K562 (cell line): ENCODE measurements around the gene SPHK2. TPM values are rescaled to one million over a fixed set of nuclear protein-coding genes. Genes with fewer than 3 reads are reported as not detected.

Experiments
- ATF1 ChIP-seq, 2 experiments: fragments of 450-650 bp in 1 of 2; IDR thresholded peaks; 2 replicates each; pipeline ENCODE4 v1.6.1; 2016; ENCODE audit warnings: missing compliant biosample characterization in 1 of 2, missing genetic modification characterization in 1 of 2
- FUS ChIP-seq: fragments of 200-400 bp; formaldehyde crosslinking; optimal IDR thresholded peaks from 2 replicates; pipeline ENCODE3; 2017; ENCODE audit warnings: low read depth, low read length
- MTA2 ChIP-seq: fragments of 450-650 bp; IDR thresholded peaks from 2 replicates; pipeline ENCODE4 v1.6.1; 2016; ENCODE audit warnings: low read depth
- PYGO2 ChIP-seq: fragments of 450-650 bp; IDR thresholded peaks from 2 replicates; pipeline ENCODE4 v1.6.1; 2016; ENCODE audit warnings: mild to moderate bottlenecking, missing genetic modification characterization, moderate library complexity, missing compliant biosample characterization
- U2AF2 ChIP-seq: fragments of 200-400 bp; formaldehyde crosslinking; optimal IDR thresholded peaks from 2 replicates; pipeline ENCODE3; 2017; ENCODE audit warnings: low read depth, mild to moderate bottlenecking, low read length
- ZNF24 ChIP-seq: fragments of 450-650 bp; IDR thresholded peaks from 2 replicates; pipeline ENCODE4 v1.6.1; 2016
- ZNF785 ChIP-seq: fragments of 250-450 bp; sonication (Bioruptor Pico); IDR thresholded peaks from 2 replicates; pipeline ENCODE4 v1.4.0; 2020; ENCODE audit warnings: mild to moderate bottlenecking
- polyA plus RNA-seq, 8 experiments: library from polyadenylated mRNA; depleted of rRNA in 4 of 8; stranded (reverse) in 5 of 8; unstranded in 3 of 8; fragments of >200 nt; fragmentation: Nextera tagmentation in 2 of 8; fragmentation: Illumina TruSeq in 1 of 8; extraction: Ambion mirVana in 2 of 8; extraction: Trizol in 1 of 8; gene quantifications; 2 replicates each; pipeline versions ENCODE4 v1.2.1 to v1.2.3, GENCODE V29; 2011 to 2014; ENCODE audit warnings: inconsistent platforms in 1 of 8, missing spikeins in 1 of 8
- total RNA-seq, 7 experiments: library from RNA; depleted of rRNA in 6 of 7; stranded (reverse); fragments of >200 nt in 6 of 7; fragmentation: Illumina TruSeq in 2 of 7; extraction: Trizol in 2 of 7; gene quantifications; 2 replicates each; pipeline versions ENCODE4 v1.2.1 to v1.2.3, GENCODE V29; 2011 to 2021; ENCODE audit warnings: low replicate concordance in 1 of 7
- TF ChIP-seq, protein P1 (sequence below): IDR thresholded peaks from 2 replicates; pipeline ENCODE4 v1.6.1; 2012; ENCODE audit warnings: low read depth, low read length, improper control_type of control experiment, borderline replicate concordance
- TF ChIP-seq, protein P2 (sequence below): sonication (generic); formaldehyde crosslinking; IDR thresholded peaks from 2 replicates; pipeline ENCODE4 v1.8.0; 2022; ENCODE audit warnings: mild to moderate bottlenecking, missing genetic modification reagents

Gene SPHK2
- total and polyA plus RNA-seq, 9 of the 15 experiments (the other 6 are each of a cell fraction or from before 2014, with no cell fraction given) = 0.10 to 15.2 (median 2.9) TPM

- TF ChIP-seq ATF1 (CRISPR knock-in tag; IDR thresholded peaks at IDR 0.05) (no peak), ATF1 (tag; IDR thresholded peaks at IDR 0.05) (no peak), U2AF2 (no peak), PYGO2 (tag) (no peak), FUS (no peak), MTA2 (no peak), ZNF785 (CRISPR knock-in tag) (no peak), ZNF24 (no peak)
- TF ChIP-seq, protein P1, sequence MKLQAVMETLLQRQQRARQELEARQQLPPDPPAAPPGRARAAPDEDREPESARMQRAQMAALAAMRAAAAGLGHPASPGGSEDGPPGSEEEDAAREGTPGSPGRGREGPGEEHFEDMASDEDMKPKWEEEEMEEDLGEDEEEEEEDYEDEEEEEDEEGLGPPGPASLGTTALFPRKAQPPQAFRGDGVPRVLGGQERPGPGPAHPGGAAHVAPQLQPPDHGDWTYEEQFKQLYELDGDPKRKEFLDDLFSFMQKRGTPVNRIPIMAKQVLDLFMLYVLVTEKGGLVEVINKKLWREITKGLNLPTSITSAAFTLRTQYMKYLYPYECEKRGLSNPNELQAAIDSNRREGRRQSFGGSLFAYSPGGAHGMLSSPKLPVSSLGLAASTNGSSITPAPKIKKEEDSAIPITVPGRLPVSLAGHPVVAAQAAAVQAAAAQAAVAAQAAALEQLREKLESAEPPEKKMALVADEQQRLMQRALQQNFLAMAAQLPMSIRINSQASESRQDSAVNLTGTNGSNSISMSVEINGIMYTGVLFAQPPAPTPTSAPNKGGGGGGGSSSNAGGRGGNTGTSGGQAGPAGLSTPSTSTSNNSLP = peak; percentile 66; the same call in 1 of the 2 replicates
- TF ChIP-seq, protein P2, sequence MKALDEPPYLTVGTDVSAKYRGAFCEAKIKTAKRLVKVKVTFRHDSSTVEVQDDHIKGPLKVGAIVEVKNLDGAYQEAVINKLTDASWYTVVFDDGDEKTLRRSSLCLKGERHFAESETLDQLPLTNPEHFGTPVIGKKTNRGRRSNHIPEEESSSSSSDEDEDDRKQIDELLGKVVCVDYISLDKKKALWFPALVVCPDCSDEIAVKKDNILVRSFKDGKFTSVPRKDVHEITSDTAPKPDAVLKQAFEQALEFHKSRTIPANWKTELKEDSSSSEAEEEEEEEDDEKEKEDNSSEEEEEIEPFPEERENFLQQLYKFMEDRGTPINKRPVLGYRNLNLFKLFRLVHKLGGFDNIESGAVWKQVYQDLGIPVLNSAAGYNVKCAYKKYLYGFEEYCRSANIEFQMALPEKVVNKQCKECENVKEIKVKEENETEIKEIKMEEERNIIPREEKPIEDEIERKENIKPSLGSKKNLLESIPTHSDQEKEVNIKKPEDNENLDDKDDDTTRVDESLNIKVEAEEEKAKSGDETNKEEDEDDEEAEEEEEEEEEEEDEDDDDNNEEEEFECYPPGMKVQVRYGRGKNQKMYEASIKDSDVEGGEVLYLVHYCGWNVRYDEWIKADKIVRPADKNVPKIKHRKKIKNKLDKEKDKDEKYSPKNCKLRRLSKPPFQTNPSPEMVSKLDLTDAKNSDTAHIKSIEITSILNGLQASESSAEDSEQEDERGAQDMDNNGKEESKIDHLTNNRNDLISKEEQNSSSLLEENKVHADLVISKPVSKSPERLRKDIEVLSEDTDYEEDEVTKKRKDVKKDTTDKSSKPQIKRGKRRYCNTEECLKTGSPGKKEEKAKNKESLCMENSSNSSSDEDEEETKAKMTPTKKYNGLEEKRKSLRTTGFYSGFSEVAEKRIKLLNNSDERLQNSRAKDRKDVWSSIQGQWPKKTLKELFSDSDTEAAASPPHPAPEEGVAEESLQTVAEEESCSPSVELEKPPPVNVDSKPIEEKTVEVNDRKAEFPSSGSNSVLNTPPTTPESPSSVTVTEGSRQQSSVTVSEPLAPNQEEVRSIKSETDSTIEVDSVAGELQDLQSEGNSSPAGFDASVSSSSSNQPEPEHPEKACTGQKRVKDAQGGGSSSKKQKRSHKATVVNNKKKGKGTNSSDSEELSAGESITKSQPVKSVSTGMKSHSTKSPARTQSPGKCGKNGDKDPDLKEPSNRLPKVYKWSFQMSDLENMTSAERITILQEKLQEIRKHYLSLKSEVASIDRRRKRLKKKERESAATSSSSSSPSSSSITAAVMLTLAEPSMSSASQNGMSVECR (CRISPR knock-in tag) = no peak
Measured at GRCh38 chr19:48637948-48638830, 18.9 kb downstream of the SPHK2 start (continued).
